Measurements from ENCODE around the gene SBNO2. TPM values are rescaled to one million over a fixed set of nuclear protein-coding genes. Genes with fewer than 3 reads are reported as not detected.

Gene SBNO2
- total and polyA plus RNA-seq, 2 donors (not counting 3 experiments of a cell fraction or from before 2014, with no cell fraction given) = 31.4 to 65.7 TPM

- Histone ChIP-seq H2AFZ (ENCODE audit: low read depth, low read length) (no peak overlapping the region), H3K27me3 (ENCODE audit: control insufficient read depth in 2 of 2, insufficient read depth in 2 of 2, low read length in 2 of 2) (no peaks in the 10 kb centered on the region), H3K79me2 (ENCODE audit: control insufficient read depth, insufficient read depth, low read length) (peaks cover 13% of the 10 kb centered on the region), H3K9me3 (replicated peaks; ENCODE audit: control insufficient read depth, insufficient read depth, low read length) (peaks cover 2% of the 10 kb centered on the region), H4K20me1 (replicated peaks; ENCODE audit: control insufficient read depth, extremely low read depth, insufficient read depth, low read length) (no peaks in the 10 kb centered on the region), H3K9ac (replicated peaks; ENCODE audit: extremely low read depth, insufficient read depth, low read length) (peak overlapping the region; percentile 47), H3K4me2 (ENCODE audit: insufficient read depth, low read length) (peak overlapping the region; percentile 58), H3K4me3 (replicated peaks in 1 of 3; ENCODE audit: insufficient read depth in 1 of 3, low read depth in 1 of 3, low read length in 3 of 3) (peak overlapping the region in 1 of 3 experiments; percentile 24), H3K36me3 (ENCODE audit: control insufficient read depth in 2 of 2, extremely low read depth in 1 of 2, insufficient read depth in 2 of 2, low read length in 2 of 2) (peaks cover under 1 to 6% of the 10 kb centered on the region in 2 experiments), H3K4me1 (ENCODE audit: control insufficient read depth, extremely low read depth, insufficient read depth, low read length) (peaks cover 31% of the 10 kb centered on the region), H3K9me1 (replicated peaks; ENCODE audit: control insufficient read depth, extremely low read depth, insufficient read depth, low read length) (no peaks in the 10 kb centered on the region), H3K27ac (ENCODE audit: insufficient read depth, low read depth, low read length) (peak overlapping the region; percentile 93)
- FAIRE-seq = no peak
- ChIA-PET POLR2A (interaction anchor here (0.6 to 1.2 kb wide), 3 partner anchors 23 to 168 kb away, joined by 3 read pairs; partner anchors contain the start of gene CIRBP), CTCF (interaction anchor here (0.8 to 1.9 kb wide), 3 partner anchors 12 to 143 kb away, joined by 4 to 10 read pairs (median 6); no protein-coding TSS in a partner anchor)
- TF ChIP-seq POLR2AphosphoS5 (IDR thresholded peaks at IDR 0.05; ENCODE audit: insufficient read depth, low read depth, low read length) = no peak
- TF ChIP-seq, protein P1, sequence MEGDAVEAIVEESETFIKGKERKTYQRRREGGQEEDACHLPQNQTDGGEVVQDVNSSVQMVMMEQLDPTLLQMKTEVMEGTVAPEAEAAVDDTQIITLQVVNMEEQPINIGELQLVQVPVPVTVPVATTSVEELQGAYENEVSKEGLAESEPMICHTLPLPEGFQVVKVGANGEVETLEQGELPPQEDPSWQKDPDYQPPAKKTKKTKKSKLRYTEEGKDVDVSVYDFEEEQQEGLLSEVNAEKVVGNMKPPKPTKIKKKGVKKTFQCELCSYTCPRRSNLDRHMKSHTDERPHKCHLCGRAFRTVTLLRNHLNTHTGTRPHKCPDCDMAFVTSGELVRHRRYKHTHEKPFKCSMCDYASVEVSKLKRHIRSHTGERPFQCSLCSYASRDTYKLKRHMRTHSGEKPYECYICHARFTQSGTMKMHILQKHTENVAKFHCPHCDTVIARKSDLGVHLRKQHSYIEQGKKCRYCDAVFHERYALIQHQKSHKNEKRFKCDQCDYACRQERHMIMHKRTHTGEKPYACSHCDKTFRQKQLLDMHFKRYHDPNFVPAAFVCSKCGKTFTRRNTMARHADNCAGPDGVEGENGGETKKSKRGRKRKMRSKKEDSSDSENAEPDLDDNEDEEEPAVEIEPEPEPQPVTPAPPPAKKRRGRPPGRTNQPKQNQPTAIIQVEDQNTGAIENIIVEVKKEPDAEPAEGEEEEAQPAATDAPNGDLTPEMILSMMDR (IDR thresholded peaks at IDR 0.05; ENCODE audit: extremely low read depth in 1 of 2, insufficient read depth in 1 of 2, low read depth in 1 of 2, low read length in 2 of 2) = no peak
- no peak for DNase-seq (ENCODE audit: low read depth, low spot score)
- no TSS peak for BruUV-seq (replicated peaks)
- dilution Hi-C loops (cut with MboI; ENCODE audit: extremely low pct_ligation_motif_present, low sequenced_read_pairs) (no loop called here), intact Hi-C loops (cut with micrococcal nuclease) (loop anchor here (1.0 to 10.0 kb wide), 2 partner anchors 104 to 167 kb away; partner anchors contain the start of gene STK11)
Measured at GRCh38 chr19:1101337-1101698, 72.8 kb downstream of the SBNO2 start.

DNA sequence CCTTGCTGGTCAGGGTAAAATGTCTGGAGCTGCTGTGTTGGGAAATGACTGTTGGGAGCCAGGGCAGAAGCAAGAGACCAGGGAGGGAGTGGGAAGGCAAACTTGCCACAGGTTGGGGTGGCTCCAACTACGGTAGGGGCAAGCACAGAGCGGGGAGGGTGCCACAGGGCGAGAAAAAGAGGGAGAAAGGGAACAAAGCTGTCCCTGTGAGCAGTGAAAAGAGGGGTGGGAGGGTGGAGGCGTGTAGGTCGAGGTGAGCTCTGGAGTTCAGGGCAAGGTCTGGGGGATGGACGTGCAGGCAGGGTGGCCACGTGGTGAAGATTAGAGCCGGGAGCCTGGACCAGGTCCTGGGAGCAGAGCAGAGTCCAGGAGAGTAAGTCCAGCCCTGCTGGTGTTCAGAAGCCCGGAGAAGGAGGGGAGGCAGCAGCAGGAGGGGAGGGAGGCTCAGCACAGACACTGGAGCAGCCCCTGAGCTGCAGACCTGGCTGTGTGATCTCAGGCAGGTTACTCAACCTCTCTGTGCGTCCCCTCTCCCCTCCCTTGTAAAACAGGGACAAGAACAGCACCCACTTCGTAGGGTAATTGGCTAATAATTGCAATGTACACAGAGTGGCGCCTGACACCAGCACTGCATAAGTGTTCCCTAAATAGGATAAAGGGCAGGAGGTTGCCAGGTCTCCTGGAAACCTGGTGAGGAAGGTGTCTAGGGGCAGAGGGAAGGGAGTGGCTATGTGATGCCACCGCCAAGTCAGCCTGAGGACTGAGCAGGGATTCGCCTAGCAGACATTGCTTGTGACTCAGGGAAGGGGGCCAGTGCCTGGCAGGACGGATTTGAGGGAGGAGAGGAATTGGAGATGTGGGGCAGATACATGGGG, 75.7 kb downstream of the SBNO2 start:
- TF ChIP-seq EZH2 (IDR thresholded peaks at IDR 0.05; ENCODE audit: borderline replicate concordance, low read depth, low read length, severe bottlenecking) = no peak
- no peak for TF ChIP-seq POLR2AphosphoS5 (IDR thresholded peaks at IDR 0.05; ENCODE audit: insufficient read depth, low read depth, low read length)
- TF ChIP-seq POLR2A (IDR thresholded peaks at IDR 0.05; ENCODE audit: low read depth, low read length) = no peak
- TF ChIP-seq FOS (IDR thresholded peaks at IDR 0.05; ENCODE audit: borderline replicate concordance, insufficient read depth, low read length) = no peak
- no peak for TF ChIP-seq MAX (IDR thresholded peaks at IDR 0.05; ENCODE audit: insufficient read depth, insufficient read length)
- TF ChIP-seq MYC (IDR thresholded peaks at IDR 0.05; ENCODE audit: low read depth, low read length) = no peak
- H3K4me2 ChIP-seq (ENCODE audit: insufficient read depth, low read length) = no peak overlapping the region
- no peaks in the 10 kb centered on the region for H4K20me1 ChIP-seq (replicated peaks; ENCODE audit: control insufficient read depth, extremely low read depth, insufficient read depth, low read length)
- dilution Hi-C loops (cut with MboI; ENCODE audit: extremely low pct_ligation_motif_present, low sequenced_read_pairs) = no loop called here
- H3K9me3 ChIP-seq (replicated peaks; ENCODE audit: control insufficient read depth, insufficient read depth, low read length) = peaks cover 2% of the 10 kb centered on the region
- no peak overlapping the region for H2AFZ ChIP-seq (ENCODE audit: low read depth, low read length)
- no peak overlapping the region for H3K4me3 ChIP-seq (replicated peaks in 1 of 3; ENCODE audit: insufficient read depth in 1 of 3, low read depth in 1 of 3, low read length in 3 of 3)
- CTCF ChIA-PET = interaction anchor here (0.6 kb wide), 1 partner anchor 69 kb away, joined by 3 read pairs; no protein-coding TSS in a partner anchor
- BruUV-seq (replicated peaks) = no TSS peak
- no peaks in the 10 kb centered on the region for H3K27me3 ChIP-seq (ENCODE audit: control insufficient read depth in 2 of 2, insufficient read depth in 2 of 2, low read length in 2 of 2)
- intact Hi-C loops (cut with micrococcal nuclease) = no loop called here
- H3K4me1 ChIP-seq (ENCODE audit: control insufficient read depth, extremely low read depth, insufficient read depth, low read length) = peaks cover 36% of the 10 kb centered on the region
- no peaks in the 10 kb centered on the region for H3K9me1 ChIP-seq (replicated peaks; ENCODE audit: control insufficient read depth, extremely low read depth, insufficient read depth, low read length)
- DNase-seq (ENCODE audit: low read depth, low spot score) = no peak
- POLR2A ChIA-PET = no interaction called here
- H3K79me2 ChIP-seq (ENCODE audit: control insufficient read depth, insufficient read depth, low read length) = peaks cover 17% of the 10 kb centered on the region
- no peaks in the 10 kb centered on the region for H3K36me3 ChIP-seq (ENCODE audit: control insufficient read depth in 2 of 2, extremely low read depth in 1 of 2, insufficient read depth in 2 of 2, low read length in 2 of 2)
- H3K27ac ChIP-seq (ENCODE audit: insufficient read depth, low read depth, low read length) = no peak overlapping the region
- no peak overlapping the region for H3K9ac ChIP-seq (replicated peaks; ENCODE audit: extremely low read depth, insufficient read depth, low read length)
- FAIRE-seq = no peak

Measured in endothelial cell of umbilical vein (primary cell).